DMS 273 (cell line): Measurements from ENCODE around the gene GDPD2.
"Not testable (repeated sequence)": the region's sequence is repeated elsewhere in the genome, so short reads cannot be mapped to it uniquely, and the experiment has no call there.

Experiments used
- DNase-seq: peaks from one replicate; lab custom pipeline; 2025; ENCODE audit not compliant: unreplicated experiment; lab: John Stamatoyannopoulos, UW

GDPD2 gene

DNA sequence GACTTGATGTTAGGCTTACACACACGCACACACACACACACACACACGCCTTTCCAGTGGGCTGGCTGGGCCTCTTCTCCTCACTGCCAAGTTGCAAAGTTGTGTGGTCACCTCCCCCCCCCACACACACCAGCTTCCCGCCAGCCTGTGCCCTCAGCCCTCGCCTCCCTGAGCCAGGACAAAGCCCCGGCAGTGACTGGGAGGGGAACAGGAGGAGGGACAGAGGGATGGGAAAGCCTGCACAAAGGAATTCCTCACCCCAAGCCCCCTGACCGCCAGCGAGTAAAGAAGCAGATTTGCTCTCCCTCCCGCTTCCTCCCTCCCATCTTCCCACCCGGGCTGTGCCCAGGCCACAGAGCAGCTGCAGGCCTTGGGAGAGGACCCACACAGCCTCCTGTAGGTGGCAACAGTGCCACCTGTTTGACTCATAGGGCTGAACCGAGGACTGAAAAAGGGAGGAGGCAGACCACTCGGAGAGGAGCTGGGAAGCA lies at the start of gene GDPD2:
TSS of gene GDPD2 (plus strand) at position 464 of the 491 bp plus-strand sequence. CDS start 1,671 bp downstream, outside the sequence.
- peak; percentile 70 for DNase-seq

DNA sequence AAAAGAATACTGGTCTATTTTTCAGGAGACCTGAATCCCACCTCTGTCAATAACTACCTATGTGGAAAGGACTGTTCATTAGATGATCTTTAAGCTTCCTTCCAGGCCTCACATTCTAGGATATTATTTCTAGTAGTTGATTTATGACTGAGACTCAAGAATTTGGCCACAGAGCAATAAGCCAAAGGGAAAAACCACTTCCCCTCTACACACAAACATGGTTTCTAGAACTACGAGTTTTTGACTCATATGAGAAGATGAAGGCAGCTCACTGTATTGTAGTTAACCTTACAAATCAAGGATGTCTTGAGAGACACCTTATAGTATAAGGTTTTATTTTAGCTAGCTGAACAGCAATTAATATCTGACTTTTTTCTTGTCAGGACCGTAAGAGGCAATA lies 36.9 kb upstream of the GDPD2 start:
- DNase-seq, result no peak

DNA sequence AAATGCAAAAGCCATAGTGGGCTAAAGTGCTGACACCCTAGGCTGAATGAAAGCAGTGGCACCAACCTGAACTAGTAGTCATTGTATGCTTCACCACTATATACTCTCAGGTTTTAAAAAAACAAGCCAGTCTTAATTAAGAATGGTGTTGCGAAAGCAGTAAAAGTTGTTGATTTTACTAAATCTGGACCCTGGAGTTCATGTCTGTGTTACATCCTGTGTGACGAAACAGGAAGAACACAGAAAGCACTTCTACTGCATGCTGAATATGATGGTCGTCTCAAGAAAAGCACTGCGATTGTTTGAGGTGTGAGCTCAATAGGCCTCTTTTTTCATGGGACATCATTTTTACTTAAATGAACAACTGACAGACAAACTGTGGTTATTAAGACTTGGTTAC lies 24.2 kb upstream of the GDPD2 start:
- no peak for DNase-seq

DNA sequence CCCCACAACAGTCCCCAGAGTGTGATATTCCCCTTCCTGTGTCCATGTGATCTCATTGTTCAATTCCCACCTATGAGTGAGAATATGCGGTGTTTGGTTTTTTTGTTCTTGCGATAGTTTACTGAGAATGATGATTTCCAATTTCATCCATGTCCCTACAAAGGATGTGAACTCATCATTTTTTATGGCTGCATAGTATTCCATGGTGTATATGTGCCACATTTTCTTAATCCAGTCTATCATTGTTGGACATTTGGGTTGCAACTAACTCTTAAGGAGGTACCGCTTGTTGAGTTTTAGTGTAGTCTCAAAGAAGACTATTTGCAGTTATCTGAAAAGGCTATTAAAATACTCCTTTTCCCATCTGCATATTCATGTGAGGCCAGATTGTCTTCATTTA lies 22.9 kb upstream of the GDPD2 start:
- DNase-seq, result not testable (repeated sequence)

DNA sequence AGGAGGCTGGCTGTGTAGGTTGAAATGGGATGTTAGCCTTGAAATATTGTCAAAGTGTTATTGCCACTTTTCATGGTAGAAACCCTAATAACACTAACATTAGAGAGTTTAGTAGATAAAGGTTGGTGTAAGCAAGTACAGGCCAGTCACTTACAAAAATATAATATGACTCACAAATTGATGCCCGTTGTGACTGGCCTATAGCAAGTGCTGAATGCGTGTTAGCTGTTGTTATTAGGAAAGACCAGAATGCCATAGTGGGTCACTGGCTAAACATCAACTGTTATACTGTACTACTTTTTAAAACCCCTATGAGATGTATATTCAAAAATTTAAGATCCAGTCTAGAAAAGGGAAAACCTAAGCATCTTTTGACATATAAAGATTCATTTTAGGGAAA lies 20.4 kb upstream of the GDPD2 start:
- DNase-seq, result no peak

DNA sequence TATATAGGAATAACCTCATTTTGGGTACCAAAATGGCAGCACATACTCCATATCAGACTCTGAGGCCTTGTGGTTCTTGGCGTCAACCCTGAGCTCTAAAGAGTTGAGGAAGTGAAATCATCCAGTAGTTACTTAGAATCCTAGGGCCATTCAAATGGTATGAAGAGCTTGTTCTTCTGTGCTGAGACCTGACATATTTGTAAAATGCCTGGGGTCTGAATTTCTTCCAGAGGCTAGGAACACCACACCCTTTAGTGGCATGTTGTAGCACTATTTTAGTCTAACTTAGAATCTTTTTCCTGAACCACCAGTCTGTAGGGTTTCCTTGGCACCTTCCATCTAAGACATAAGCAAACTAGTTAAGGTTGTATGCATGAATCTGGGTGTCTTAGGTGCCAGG lies 18.1 kb upstream of the GDPD2 start:
- no peak for DNase-seq

GRCh38 chrX:70410921-70411320 lies 12.2 kb upstream of the GDPD2 start:
- DNase-seq, result no peak

DNA sequence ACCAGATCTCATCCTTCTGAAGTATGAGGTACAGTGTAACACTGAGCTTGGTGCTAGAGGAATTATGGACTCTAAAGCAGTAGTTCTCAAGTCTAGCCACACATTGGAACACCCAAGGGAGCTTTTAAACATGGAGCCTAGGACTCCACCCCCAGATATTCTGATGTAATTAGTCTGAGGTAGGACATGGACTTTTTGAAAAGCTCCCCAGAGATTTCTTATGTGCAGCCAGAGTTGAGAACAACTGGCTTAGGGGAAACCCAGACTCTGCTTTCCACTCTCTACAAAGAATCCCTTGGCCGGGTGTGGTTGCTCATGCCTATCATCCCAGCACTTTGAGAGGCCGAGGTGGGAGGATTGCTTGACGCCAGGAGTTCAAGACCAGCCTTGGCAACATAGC lies 11.6 kb upstream of the GDPD2 start:
- no peak for DNase-seq

DNA sequence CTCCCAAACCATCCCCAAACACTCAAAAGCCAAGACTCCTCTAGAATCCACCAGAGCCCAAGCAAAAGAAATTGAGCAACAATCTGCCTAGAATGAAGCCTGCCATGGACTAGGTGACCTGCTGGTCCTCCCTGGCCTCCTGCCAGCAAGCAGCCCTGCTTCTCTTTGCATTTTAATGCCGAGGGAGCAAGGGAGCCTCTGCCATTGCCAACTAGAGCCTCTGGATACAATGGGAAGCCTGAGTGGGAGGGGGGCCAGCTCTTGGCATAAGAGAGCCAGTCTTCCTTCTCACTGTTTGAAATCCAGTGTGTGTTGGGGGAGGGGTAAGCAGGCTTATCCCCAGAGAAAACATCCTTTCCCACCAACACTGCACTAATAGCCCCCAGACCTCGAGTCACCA lies 1.5 kb upstream of the GDPD2 start:
- DNase-seq, result peak; percentile 39

DNA sequence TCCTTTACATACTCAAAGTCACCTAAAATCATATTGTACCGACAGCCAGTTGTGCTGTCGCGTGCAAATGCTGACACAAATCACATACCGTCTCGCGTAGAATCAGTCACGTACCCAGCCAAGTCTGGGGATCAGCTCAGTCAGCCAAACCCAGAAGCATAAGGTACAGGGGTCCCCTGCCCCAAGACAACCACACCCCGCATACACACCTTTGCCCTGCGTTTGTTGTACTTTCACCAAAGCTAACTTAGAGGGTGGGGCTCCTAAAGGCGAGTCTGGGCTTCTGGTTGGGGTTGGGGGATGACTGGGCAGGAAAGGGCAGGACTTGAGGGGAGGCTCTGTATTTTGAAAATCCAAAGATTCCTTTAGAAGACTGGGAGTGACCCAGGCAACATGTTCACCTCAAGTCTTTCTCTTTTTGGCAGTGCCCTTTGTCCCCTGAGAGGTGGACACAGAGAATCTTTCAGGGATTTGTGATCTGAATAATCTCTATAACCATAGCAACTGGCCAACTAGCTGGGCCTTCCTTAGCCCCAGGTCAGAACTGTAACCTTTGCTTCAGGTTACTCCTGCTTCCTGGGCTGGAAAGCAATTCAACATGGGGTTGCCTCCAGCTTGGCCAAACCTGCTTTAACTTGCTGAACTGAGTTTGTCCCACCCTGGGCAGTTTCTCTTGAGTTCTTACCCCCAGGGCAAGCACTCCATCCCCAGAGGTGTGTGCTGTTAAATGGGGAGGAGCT lies 992 bp downstream of the GDPD2 start:
- DNase-seq, result no peak

- no peak for DNase-seq
Observed at GRCh38 chrX:70424801-70425200, 1.7 kb downstream of the GDPD2 start.

- no peak for DNase-seq
Observed at GRCh38 chrX:70426286-70427278, 3.5 kb downstream of the GDPD2 start.

DNA sequence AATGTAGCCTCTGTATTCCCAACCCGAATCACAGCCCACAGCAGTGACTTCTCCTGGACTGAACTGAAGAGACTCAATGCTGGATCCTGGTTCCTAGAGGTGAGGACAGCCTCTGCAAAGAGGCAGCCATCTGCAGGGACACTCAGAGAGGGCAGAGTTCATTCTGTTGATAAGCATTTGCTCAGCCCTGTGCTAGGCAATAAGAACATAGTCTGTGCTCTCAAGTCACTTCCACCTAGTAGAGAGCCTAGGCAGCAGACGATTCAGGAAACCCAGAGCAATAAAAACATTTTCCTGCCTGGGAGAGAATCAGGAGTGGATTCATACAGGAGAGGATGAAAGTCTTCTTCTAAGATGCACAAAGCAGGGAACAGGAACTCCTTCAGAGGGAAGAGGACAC lies 4.3 kb downstream of the GDPD2 start:
- DNase-seq, result no peak

DNA sequence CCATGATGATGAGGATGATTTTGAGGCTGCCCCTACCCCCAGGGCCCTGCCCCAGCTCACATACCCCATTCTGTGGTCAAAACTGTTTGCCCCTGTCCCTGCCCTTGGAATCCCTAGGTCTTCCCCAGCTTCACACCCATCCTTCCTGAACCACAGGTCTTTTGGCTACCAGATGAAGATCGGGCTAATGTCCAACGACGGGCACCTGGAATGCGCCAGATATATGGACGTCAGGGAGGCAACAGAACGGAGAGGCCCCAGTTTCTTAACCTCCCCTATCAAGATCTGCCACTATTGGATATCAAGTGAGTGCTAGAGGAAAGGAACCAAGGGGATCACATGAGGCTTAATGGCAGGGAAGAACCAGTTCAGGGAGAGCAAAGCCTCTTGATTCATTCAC lies 6.6 kb downstream of the GDPD2 start:
- DNase-seq, result no peak

DNA sequence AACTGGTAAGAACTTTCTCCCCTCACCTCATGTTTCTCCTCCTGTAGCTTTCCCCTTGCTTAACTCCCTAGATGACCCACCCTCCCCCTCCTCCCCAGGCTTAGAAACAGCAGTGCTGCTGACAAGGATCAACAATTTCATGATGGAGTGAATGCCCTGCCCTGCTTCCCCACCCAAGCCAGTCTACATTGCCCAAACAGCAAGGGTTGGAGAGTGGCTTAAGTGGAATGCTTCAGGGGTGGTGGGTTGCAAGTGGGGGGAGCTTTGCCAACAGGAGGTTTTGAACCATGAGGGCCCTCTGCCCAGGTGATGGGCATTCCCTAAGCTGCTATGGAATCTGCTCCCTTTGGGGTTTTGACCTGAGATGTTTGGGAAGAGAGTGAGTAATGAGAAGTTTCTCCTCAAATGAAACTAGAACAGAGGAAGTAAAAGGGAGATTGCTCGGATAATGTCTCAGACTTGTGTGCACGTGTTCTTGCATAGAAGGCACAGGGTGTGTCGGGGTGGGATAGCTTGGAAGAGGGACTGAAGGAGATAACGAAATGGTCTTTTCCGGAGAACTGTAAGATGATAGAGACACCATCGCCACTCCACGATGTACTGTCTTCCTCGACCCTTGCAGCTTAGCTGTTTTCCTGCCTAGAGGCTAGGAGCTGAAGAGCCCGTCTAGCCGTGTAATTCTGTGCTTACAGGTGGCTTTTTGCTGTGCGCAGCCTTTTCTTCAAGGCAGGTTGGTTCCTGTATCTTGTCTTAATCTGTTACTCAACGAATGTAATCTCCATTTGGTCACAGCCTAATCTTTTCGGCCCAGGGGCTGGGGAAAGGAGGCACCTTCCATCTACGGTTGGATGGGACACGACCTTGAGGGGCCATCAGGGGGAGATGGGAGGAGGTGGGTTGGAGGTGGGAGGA lies 10.1 kb downstream of the GDPD2 start:
- DNase-seq, result no peak

DNA sequence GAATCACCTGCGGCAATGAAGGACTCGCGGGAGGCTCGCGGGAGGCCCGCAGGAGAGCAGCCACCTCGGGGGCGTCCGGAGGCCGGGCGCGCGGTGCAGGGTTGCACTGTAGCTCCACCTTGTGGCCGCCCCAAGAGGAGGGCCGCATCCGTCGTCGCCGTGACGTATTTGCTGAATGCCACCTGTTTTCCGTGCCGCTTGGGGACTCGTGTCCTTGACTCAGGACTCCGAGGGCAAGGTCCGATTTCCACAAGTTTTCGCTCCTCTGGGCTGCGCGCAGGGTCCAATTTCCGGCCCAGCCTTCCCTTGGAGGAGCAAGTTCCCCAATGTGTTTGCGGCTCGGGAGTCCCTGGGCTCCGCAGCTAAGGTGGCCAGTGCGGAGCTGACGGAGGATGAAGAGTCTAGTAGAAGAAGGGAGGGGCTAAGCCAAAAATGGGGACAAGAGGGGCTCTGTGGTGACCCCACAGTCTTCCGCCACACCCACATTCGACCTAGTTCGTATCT lies 10.8 kb downstream of the GDPD2 start:
- DNase-seq, result peak; percentile 79

- DNase-seq, result peak; percentile 92
Observed at GRCh38 chrX:70434352-70434866, 11.3 kb downstream of the GDPD2 start.

DNA sequence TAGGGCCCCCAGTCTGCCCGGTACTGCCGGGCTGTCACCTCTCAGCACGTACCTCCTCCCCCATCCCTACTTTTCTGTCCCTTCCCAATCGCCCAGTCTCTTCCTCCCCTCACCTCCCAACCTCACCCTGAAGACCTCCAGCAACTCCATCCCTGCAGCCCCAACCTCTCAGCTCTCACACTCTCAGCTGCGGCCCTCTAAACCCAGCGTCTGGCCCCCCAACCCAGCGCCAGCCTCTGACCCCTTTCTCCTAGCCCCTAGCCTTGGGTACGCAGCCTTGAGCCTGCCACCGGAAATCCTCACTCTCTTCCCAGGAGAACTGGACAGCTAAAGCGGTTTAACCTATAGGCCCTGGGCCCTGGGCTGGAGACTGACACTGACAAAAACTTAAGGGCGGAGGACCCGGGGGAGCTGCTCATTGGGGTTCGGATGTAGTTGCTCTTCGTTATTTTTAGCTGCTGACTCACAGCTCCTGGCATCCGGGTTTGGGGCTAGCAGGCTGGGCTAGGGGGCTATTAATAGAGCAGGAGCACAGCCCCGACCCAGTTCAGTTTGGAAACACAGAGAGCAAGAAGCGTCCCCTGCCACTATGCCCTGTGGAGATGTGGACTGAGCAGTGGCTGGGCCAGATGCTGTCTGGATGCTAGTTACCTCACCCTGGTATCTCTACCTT lies 11.9 kb downstream of the GDPD2 start:
- DNase-seq, result no peak

DNA sequence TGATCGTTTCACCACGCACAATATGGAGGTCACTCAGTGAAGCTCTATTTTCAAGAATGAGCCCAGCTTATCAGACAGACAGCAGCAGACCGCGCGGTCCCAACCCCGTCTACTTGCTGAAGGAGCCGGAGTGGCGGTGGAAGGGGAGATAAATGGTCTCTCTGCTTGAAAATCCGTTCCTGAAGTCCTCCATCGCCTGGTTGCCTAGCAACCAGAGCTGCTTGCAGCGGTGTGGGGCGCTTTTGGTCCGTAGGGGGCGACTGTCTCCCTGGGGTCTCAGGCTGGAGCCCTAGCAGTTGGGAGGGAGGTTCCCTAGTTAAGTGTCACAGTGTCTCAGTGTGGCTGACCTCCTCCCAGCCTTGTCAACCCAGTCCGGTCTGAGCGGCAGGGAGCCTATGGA lies 13.2 kb downstream of the GDPD2 start:
- peak; percentile 83 for DNase-seq

- DNase-seq, result no peak
Observed at GRCh38 chrX:70437011-70437410, 13.9 kb downstream of the GDPD2 start.
